A673 (cell line): Measurements from ENCODE around the gene HLA-B.

Experiments used
- CTCF ChIP-seq: fragments of 300-800, 200-600 bp; sonication (generic); conservative IDR thresholded peaks from 2 replicates; pipeline ENCODE4 v1.5.1; 2017; ENCODE audit warnings: low read depth, mild to moderate bottlenecking, antibody characterized with exemption, low read length, moderate library complexity, mixed read lengths
- EZH2 ChIP-seq: fragments of 200-600 bp; sonication (generic); IDR thresholded peaks from 2 replicates; pipeline ENCODE4 v1.6.1; 2017; ENCODE audit warnings: borderline replicate concordance, low read depth, mild to moderate bottlenecking, mixed read lengths, antibody characterized with exemption, low read length; ENCODE audit not compliant: poor library complexity, severe bottlenecking

- TF ChIP-seq CTCF (no peak), EZH2 (no peak)
These were observed 28.1 kb upstream of the HLA-B start for GRCh38 chr6:31385041-31385440.
